Neural progenitor cell (in vitro differentiated cells): Measurements from ENCODE around the gene FAT1. TPM values are rescaled to one million over a fixed set of nuclear protein-coding genes. Genes with fewer than 3 reads are reported as not detected.
A peak's percentile ranks its signal among the peaks of the same experiment; 100 is the strongest.

Source experiments
- DNase-seq: peaks from one replicate; pipeline ENCODE4 v3.0.0-alpha.2; 2016; ENCODE audit warnings: low spot score
- H2AFZ ChIP-seq: fragments of 200-600 bp; sonication (generic); replicated peaks from 2 replicates; pipeline ENCODE4 v1.6.1; 2016; ENCODE audit warnings: antibody characterized with exemption
- H3F3A ChIP-seq: fragments of 200-600 bp; sonication (generic); 2 replicates; pipeline ENCODE4 v1.6.1; 2016; ENCODE audit warnings: antibody characterized with exemption, low read depth
- H3K27ac ChIP-seq: fragments of 200-600 bp; sonication (generic); 2 replicates; pipeline ENCODE4 v1.5.1; 2016; ENCODE audit warnings: mild to moderate bottlenecking
- H3K27me3 ChIP-seq: fragments of 200-600 bp; sonication (generic); 2 replicates; pipeline ENCODE4 v1.6.1; 2016; ENCODE audit warnings: mild to moderate bottlenecking, moderate library complexity
- H3K36me3 ChIP-seq: fragments of 200-600 bp; sonication (generic); 2 replicates; pipeline ENCODE4 v1.5.1; 2016
- H3K4me1 ChIP-seq: fragments of 200-600 bp; sonication (generic); 2 replicates; pipeline ENCODE4 v1.6.1; 2016; ENCODE audit warnings: mixed run types
- H3K4me2 ChIP-seq: fragments of 200-600 bp; sonication (generic); 2 replicates; pipeline ENCODE4 v1.6.1; 2016
- H3K4me3 ChIP-seq: fragments of 200-600 bp; sonication (generic); 2 replicates; pipeline ENCODE4 v1.5.1; 2016
- H3K79me2 ChIP-seq: fragments of 200-600 bp; sonication (generic); 2 replicates; pipeline ENCODE4 v1.6.1; 2016; ENCODE audit warnings: low read depth
- H3K9ac ChIP-seq: fragments of 200-600 bp; sonication (generic); 2 replicates; pipeline ENCODE4 v1.6.1; 2016
- H3K9me3 ChIP-seq: fragments of 200-600 bp; sonication (generic); 2 replicates; pipeline ENCODE4 v1.5.1; 2016; ENCODE audit warnings: low read depth
- H4K20me1 ChIP-seq: fragments of 200-600 bp; sonication (generic); 2 replicates; pipeline ENCODE4 v1.6.1; 2016; ENCODE audit warnings: low read depth
- H3K27ac Mint-ChIP-seq: 3 replicates; pipeline ENCODE4 v1.8.0; 2021; ENCODE audit warnings: mixed read lengths
- H3K27me3 Mint-ChIP-seq: 2 replicates; pipeline ENCODE4 v1.8.0; 2022; ENCODE audit warnings: low read depth, mild to moderate bottlenecking, inconsistent platforms, moderate library complexity, mixed read lengths; ENCODE audit not compliant: insufficient read depth
- H3K36me3 Mint-ChIP-seq: 3 replicates; pipeline ENCODE4 v1.8.0; 2021; ENCODE audit warnings: mixed read lengths
- H3K4me1 Mint-ChIP-seq: 3 replicates; pipeline ENCODE4 v1.8.0; 2021; ENCODE audit warnings: mixed read lengths
- H3K4me3 Mint-ChIP-seq: 3 replicates; pipeline ENCODE4 v1.8.0; 2021; ENCODE audit warnings: mild to moderate bottlenecking, moderate library complexity, mixed read lengths
- H3K9me3 Mint-ChIP-seq: 3 replicates; pipeline ENCODE4 v1.8.0; 2020; ENCODE audit warnings: mixed read lengths
- CTCF ChIP-seq: fragments of 200-600 bp; sonication (generic); IDR thresholded peaks from 2 replicates; pipeline ENCODE4 v1.5.1; 2017; ENCODE audit warnings: antibody characterized with exemption, mild to moderate bottlenecking
- EZH2 ChIP-seq: fragments of 200-600 bp; sonication (generic); IDR thresholded peaks from 2 replicates; pipeline ENCODE4 v1.6.1; 2017; ENCODE audit warnings: antibody characterized with exemption, mild to moderate bottlenecking, moderate library complexity
- EZH2phosphoT487 ChIP-seq: fragments of 200-600 bp; sonication (generic); IDR thresholded peaks from 2 replicates; pipeline ENCODE4 v1.6.1; 2017; ENCODE audit warnings: antibody characterized with exemption
- total RNA-seq: library from RNA; depleted of rRNA; stranded (reverse); fragments of >200 nt; gene quantifications from 2 replicates; pipeline ENCODE4 v1.2.3, GENCODE V29; 2015; ENCODE audit warnings: low replicate concordance

The FAT1 gene
- total RNA-seq, 1 donor from 2014 or later, result 517 TPM

- Histone ChIP-seq H3F3A (peaks cover 29% of the 10 kb centered on the region), H3K36me3 (peaks cover 18% of the 10 kb centered on the region), H4K20me1 (peaks cover 6% of the 10 kb centered on the region), H3K4me1 (peaks cover 22% of the 10 kb centered on the region), H3K4me2 (no peak overlapping the region), H3K79me2 (peaks cover 23% of the 10 kb centered on the region), H3K9ac (no peak overlapping the region), H3K27me3 (no peaks in the 10 kb centered on the region), H2AFZ (no peak overlapping the region), H3K9me3 (no peaks in the 10 kb centered on the region), H3K4me3 (no peak overlapping the region), H3K27ac (peak overlapping the region; percentile 57)
- no peaks in the 10 kb centered on the region for H3K9me3 Mint-ChIP-seq
- TF ChIP-seq CTCF, result no peak
- TF ChIP-seq EZH2phosphoT487, result no peak
- TF ChIP-seq EZH2, result no peak
- H3K4me1 Mint-ChIP-seq, result peaks cover 3% of the 10 kb centered on the region
- H3K27me3 Mint-ChIP-seq, result peaks cover 2% of the 10 kb centered on the region
- H3K27ac Mint-ChIP-seq, result no peak overlapping the region
- peaks cover 75% of the 10 kb centered on the region for H3K36me3 Mint-ChIP-seq
- DNase-seq, result no peak
- no peak overlapping the region for H3K4me3 Mint-ChIP-seq
Observed at GRCh38 chr4:186630128-186630527, 93.5 kb downstream of the FAT1 start.

- Mint-ChIP-seq H3K9me3 (no peaks in the 10 kb centered on the region), H3K27ac (no peak overlapping the region)
Observed at GRCh38 chr4:186628058-186628711, 95.5 kb downstream of the FAT1 start.

GRCh38 chr4:186627226-186627865, 96.3 kb downstream of the FAT1 start:
- DNase-seq, result no peak
- Histone ChIP-seq H3F3A (peaks cover 29% of the 10 kb centered on the region), H3K9me3 (no peaks in the 10 kb centered on the region), H3K4me1 (peaks cover 24% of the 10 kb centered on the region), H3K4me3 (no peak overlapping the region), H2AFZ (no peak overlapping the region), H3K27ac (peak overlapping the region; percentile 72), H3K27me3 (no peaks in the 10 kb centered on the region), H3K79me2 (peaks cover 32% of the 10 kb centered on the region), H3K4me2 (no peak overlapping the region), H3K9ac (no peak overlapping the region), H3K36me3 (peaks cover 11% of the 10 kb centered on the region), H4K20me1 (peaks cover 15% of the 10 kb centered on the region)
- H3K4me1 Mint-ChIP-seq, result peaks cover 25% of the 10 kb centered on the region
- peaks cover 71% of the 10 kb centered on the region for H3K36me3 Mint-ChIP-seq
- TF ChIP-seq EZH2, result no peak
- no peak for TF ChIP-seq EZH2phosphoT487
- H3K4me3 Mint-ChIP-seq, result no peak overlapping the region
- no peaks in the 10 kb centered on the region for H3K27me3 Mint-ChIP-seq
- no peak overlapping the region for H3K27ac Mint-ChIP-seq
- no peaks in the 10 kb centered on the region for H3K9me3 Mint-ChIP-seq

More at GRCh38 chr4:186628058-186628711, 95.5 kb downstream of the FAT1 start:
- no peak overlapping the region for H3K4me3 ChIP-seq
- no peak overlapping the region for H2AFZ ChIP-seq
- H3K27ac ChIP-seq, result peak overlapping the region; percentile 72
- no peaks in the 10 kb centered on the region for H3K9me3 ChIP-seq
- Mint-ChIP-seq H3K36me3 (peaks cover 71% of the 10 kb centered on the region), H3K4me3 (no peak overlapping the region), H3K4me1 (peaks cover 21% of the 10 kb centered on the region), H3K27me3 (no peaks in the 10 kb centered on the region)
- TF ChIP-seq EZH2 (no peak), CTCF (no peak), EZH2phosphoT487 (no peak)
- H4K20me1 ChIP-seq, result peaks cover 15% of the 10 kb centered on the region
- H3K27me3 ChIP-seq, result no peaks in the 10 kb centered on the region
- no peak overlapping the region for H3K4me2 ChIP-seq
- H3F3A ChIP-seq, result peaks cover 29% of the 10 kb centered on the region
- H3K36me3 ChIP-seq, result peaks cover 19% of the 10 kb centered on the region
- no peak overlapping the region for H3K9ac ChIP-seq
- peaks cover 24% of the 10 kb centered on the region for H3K4me1 ChIP-seq
- peaks cover 30% of the 10 kb centered on the region for H3K79me2 ChIP-seq
- DNase-seq, result no peak

GRCh38 chr4:186624951-186625350, 98.7 kb downstream of the FAT1 start:
- H3K9me3 ChIP-seq, result no peaks in the 10 kb centered on the region
- Mint-ChIP-seq H3K27ac (no peak overlapping the region), H3K4me1 (peaks cover 25% of the 10 kb centered on the region), H3K9me3 (no peaks in the 10 kb centered on the region), H3K36me3 (peaks cover 72% of the 10 kb centered on the region), H3K4me3 (no peak overlapping the region), H3K27me3 (no peaks in the 10 kb centered on the region)
- H2AFZ ChIP-seq, result no peak overlapping the region
- peaks cover 46% of the 10 kb centered on the region for H3K79me2 ChIP-seq
- peak overlapping the region; percentile 12 for H3K4me3 ChIP-seq
- peak overlapping the region; percentile 68 for H3K27ac ChIP-seq
- peaks cover 15% of the 10 kb centered on the region for H4K20me1 ChIP-seq
- no peak overlapping the region for H3K9ac ChIP-seq
- H3F3A ChIP-seq, result peaks cover 28% of the 10 kb centered on the region
- peak overlapping the region; percentile 54 for H3K4me2 ChIP-seq
- peak; percentile 50 for DNase-seq
- no peak for TF ChIP-seq EZH2
- no peak for TF ChIP-seq CTCF
- no peak for TF ChIP-seq EZH2phosphoT487
- no peaks in the 10 kb centered on the region for H3K27me3 ChIP-seq
- H3K36me3 ChIP-seq, result peaks cover 5% of the 10 kb centered on the region
- peaks cover 24% of the 10 kb centered on the region for H3K4me1 ChIP-seq
